CD4-positive, CD25-positive, alpha-beta regulatory T cell (primary cell): ENCODE data around the gene SLC12A7. TPM values are rescaled to one million over a fixed set of nuclear protein-coding genes. Genes with fewer than 3 reads are reported as not detected.

Source experiments
- ATAC-seq, 2 donors: fragments of 150-1000 bp; cut with Tn5 transposase; one replicate each; pipeline ENCODE4 v1.10.0; 2021; ENCODE audit warnings: low read depth in 2 of 2, moderate number of reproducible peaks in 2 of 2, moderate library complexity in 1 of 2
- DNase-seq, 3 donors: peaks; one replicate each; pipeline versions ENCODE4 v3.0.0 to v3.0.0-alpha.2; 2012 to 2022; ENCODE audit warnings: mixed read lengths in 1 of 3
- H3K27ac ChIP-seq: one replicate; pipeline ENCODE4 v1.7.0; 2013; ENCODE audit warnings: mild to moderate bottlenecking, low read length; ENCODE audit not compliant: insufficient read depth, poor library complexity, severe bottlenecking
- H3K27me3 ChIP-seq: one replicate; pipeline ENCODE4 v1.7.0; 2013; ENCODE audit warnings: low read length; ENCODE audit not compliant: control insufficient read depth, insufficient read depth
- H3K36me3 ChIP-seq: one replicate; pipeline ENCODE4 v1.7.0; 2013; ENCODE audit warnings: mild to moderate bottlenecking, low read length, moderate library complexity; ENCODE audit not compliant: control insufficient read depth, insufficient read depth
- H3K4me1 ChIP-seq: 2 replicates; pipeline ENCODE4 v1.7.0; 2013; ENCODE audit warnings: mild to moderate bottlenecking, low read length; ENCODE audit not compliant: insufficient read depth, control insufficient read depth, poor library complexity, severe bottlenecking
- H3K4me3 ChIP-seq: one replicate; pipeline ENCODE4 v1.7.0; 2013; ENCODE audit warnings: low read depth, mild to moderate bottlenecking, low read length, moderate library complexity
- H3K9me3 ChIP-seq, 2 experiments: 1 replicate in 1 of 2; 2 replicates in 1 of 2; pipeline ENCODE4 v1.7.0; 2013; ENCODE audit warnings: low read length in 2 of 2, mild to moderate bottlenecking in 1 of 2, moderate library complexity in 1 of 2; ENCODE audit not compliant: control insufficient read depth in 2 of 2
- H3K27ac Mint-ChIP-seq, 3 donors: one replicate each; pipeline ENCODE4 v1.8.0; 2020 to 2022; ENCODE audit warnings: mild to moderate bottlenecking in 3 of 3, mixed read lengths in 3 of 3, moderate library complexity in 2 of 3
- H3K27me3 Mint-ChIP-seq: one replicate; pipeline ENCODE4 v1.8.0; 2022; ENCODE audit warnings: mild to moderate bottlenecking, mixed read lengths
- H3K36me3 Mint-ChIP-seq: one replicate; pipeline ENCODE4 v1.8.0; 2020; ENCODE audit warnings: mixed read lengths
- H3K4me1 Mint-ChIP-seq, 4 donors: one replicate each; pipeline ENCODE4 v1.8.0; 2020 to 2022; ENCODE audit warnings: mixed read lengths in 4 of 4, mild to moderate bottlenecking in 1 of 4
- H3K4me3 Mint-ChIP-seq, 4 donors: one replicate each; pipeline ENCODE4 v1.8.0; 2020 to 2022; ENCODE audit warnings: mild to moderate bottlenecking in 4 of 4, mixed read lengths in 4 of 4, moderate library complexity in 3 of 4
- H3K9me3 Mint-ChIP-seq, 7 donors: one replicate each; pipeline ENCODE4 v1.8.0; 2020 to 2022; ENCODE audit warnings: mixed read lengths in 7 of 7, mild to moderate bottlenecking in 3 of 7, moderate library complexity in 2 of 7
- polyA plus RNA-seq, 4 donors: library from polyadenylated mRNA; unstranded; fragments of 300-500 nt; fragmentation: Illumina TruSeq; gene quantifications; one replicate each; pipeline ENCODE4 v1.2.3, GENCODE V29; 2021
- total RNA-seq: library from RNA; stranded (reverse); gene quantifications from one replicate; pipeline ENCODE4 v1.2.3, GENCODE V29; 2022

The SLC12A7 gene
- total and polyA plus RNA-seq, 5 donors from 2014 or later = 2.2 to 16.0 (median 7.0) TPM

DNA sequence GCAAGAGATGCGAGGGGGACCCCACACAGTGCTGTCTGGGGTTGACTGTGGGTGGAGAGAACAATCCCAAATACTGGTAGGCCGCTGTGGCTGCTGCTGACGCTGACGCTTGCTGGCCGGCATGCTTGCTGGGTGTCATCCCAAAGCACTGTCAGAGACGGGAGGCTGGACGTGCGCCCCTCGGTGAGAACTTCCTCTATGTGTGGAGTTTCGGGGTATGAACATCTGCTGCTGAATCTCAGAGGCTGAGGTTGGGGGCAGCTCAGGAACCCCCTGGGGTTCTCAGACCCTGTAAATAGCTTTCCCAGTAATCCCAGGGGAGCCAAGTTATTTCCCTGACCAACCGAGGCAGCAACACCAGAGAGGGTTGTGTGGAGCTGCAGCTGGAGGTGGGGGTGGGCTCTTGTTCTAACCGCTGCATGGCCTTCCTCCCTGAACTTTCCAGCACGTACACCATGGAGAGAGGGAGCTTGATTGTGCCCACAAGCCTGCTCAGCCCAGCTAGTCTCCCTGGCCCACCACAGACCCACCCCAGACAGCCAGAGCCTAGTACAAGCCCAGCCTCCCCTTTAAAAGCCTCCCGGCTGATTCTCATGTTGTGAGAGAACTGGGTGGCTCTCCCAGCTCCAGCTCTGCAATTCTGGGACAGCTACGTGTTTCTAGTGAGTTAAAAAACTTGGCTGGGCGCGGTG, 21.8 kb upstream of the SLC12A7 start:
- H3K27ac Mint-ChIP-seq = no peak overlapping the region
- H3K9me3 Mint-ChIP-seq = peaks cover 0 to 2% (median 0%) of the 10 kb centered on the region in 7 donors
- peak overlapping the region in 1 of 4 donors; percentile 15 for H3K4me3 Mint-ChIP-seq
- Histone ChIP-seq H3K27me3 (no peaks in the 10 kb centered on the region), H3K4me1 (no peaks in the 10 kb centered on the region), H3K4me3 (no peak overlapping the region), H3K36me3 (no peaks in the 10 kb centered on the region), H3K9me3 (no peaks in the 10 kb centered on the region), H3K27ac (no peak overlapping the region)
- H3K27me3 Mint-ChIP-seq = peaks cover 4% of the 10 kb centered on the region
- no peaks in the 10 kb centered on the region for H3K36me3 Mint-ChIP-seq
- DNase-seq = no peak
- no peak for ATAC-seq
- peaks cover 0 to 5% (median 0%) of the 10 kb centered on the region in 4 donors for H3K4me1 Mint-ChIP-seq

DNA sequence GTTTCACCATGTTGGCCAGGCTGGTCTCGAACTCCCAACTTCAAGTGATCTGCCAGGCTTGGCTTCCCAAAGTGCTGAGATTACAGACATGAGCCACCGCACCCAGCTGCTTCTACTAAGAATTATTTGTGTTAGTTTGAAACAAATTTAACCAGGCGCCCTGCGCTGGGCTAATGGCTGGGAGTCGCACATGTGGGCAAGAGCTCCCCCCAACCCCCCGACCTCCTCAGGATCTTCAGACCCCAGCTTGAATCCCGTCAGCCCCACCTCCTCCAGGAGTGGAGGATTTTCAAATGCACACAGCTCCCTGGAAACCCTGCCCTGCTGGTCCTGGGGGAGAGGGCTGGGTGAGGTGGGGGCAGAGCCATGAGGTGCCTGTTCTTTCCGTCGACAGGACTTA, 21.2 kb upstream of the SLC12A7 start:
- H3K27me3 Mint-ChIP-seq = peaks cover 4% of the 10 kb centered on the region
- no peaks in the 10 kb centered on the region for H3K36me3 ChIP-seq
- no peaks in the 10 kb centered on the region for H3K4me1 Mint-ChIP-seq
- no peak overlapping the region for H3K27ac ChIP-seq
- ATAC-seq (no peak), DNase-seq (no peak)
- no peak overlapping the region for H3K4me3 Mint-ChIP-seq
- no peaks in the 10 kb centered on the region for H3K36me3 Mint-ChIP-seq
- H3K9me3 Mint-ChIP-seq = peaks cover 0 to 2% (median 0%) of the 10 kb centered on the region in 7 donors
- H3K4me1 ChIP-seq = no peaks in the 10 kb centered on the region
- H3K27ac Mint-ChIP-seq = no peak overlapping the region
- H3K9me3 ChIP-seq = no peaks in the 10 kb centered on the region
- no peaks in the 10 kb centered on the region for H3K27me3 ChIP-seq
- H3K4me3 ChIP-seq = no peak overlapping the region

DNA sequence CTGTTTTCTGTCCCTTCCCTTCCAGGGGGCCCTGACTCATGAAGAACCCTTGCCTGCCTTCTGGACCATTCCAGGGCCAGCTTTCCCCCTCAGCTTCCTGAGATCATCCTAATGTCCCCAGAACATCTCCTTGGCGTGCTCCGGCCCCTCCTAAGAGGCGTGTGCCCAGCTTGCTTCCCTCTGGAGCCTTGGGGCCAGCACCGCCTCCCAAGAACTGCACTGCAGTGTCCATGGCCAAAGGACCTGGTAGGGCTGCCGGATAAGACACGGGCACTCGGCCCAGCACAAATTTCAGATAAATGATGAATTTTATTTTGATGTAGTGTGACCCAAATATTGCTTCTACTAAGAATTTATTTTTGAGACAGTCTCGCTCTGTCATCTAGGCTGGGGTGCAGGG, 20.7 kb upstream of the SLC12A7 start:
- Mint-ChIP-seq H3K36me3 (no peaks in the 10 kb centered on the region), H3K27me3 (peaks cover 4% of the 10 kb centered on the region), H3K27ac (no peak overlapping the region), H3K4me1 (no peaks in the 10 kb centered on the region), H3K9me3 (peaks cover 0 to 2% (median 0%) of the 10 kb centered on the region in 7 donors), H3K4me3 (no peak overlapping the region)
- Histone ChIP-seq H3K4me1 (no peaks in the 10 kb centered on the region), H3K36me3 (no peaks in the 10 kb centered on the region), H3K9me3 (no peaks in the 10 kb centered on the region), H3K4me3 (no peak overlapping the region), H3K27me3 (no peaks in the 10 kb centered on the region), H3K27ac (no peak overlapping the region)
- no peak for ATAC-seq
- no peak for DNase-seq

DNA sequence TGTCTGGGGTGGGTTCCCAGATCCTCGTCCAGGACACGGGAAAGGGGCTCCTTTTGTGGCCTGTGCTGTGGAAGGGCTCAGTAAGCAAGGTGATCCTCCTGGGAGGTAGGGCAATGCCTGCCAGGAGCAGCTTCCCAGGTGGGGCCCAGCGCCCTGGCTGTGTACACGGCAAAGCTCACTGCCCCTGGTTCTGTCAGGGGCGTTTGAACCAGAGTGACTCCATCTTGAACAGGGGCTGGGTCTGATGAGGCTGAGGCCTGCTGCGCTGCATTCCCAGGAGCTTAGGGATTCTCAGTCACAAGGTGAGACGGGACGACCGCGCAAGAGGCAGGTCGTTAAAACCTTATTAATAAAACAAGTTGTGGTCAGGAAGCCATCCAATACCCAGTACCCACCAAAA, 19.9 kb upstream of the SLC12A7 start:
- Histone ChIP-seq H3K27me3 (no peaks in the 10 kb centered on the region), H3K27ac (no peak overlapping the region), H3K36me3 (no peaks in the 10 kb centered on the region), H3K4me1 (no peaks in the 10 kb centered on the region), H3K4me3 (no peak overlapping the region), H3K9me3 (no peaks in the 10 kb centered on the region)
- Mint-ChIP-seq H3K4me3 (no peak overlapping the region), H3K9me3 (peaks cover 0 to 1% (median 0%) of the 10 kb centered on the region in 7 donors), H3K36me3 (no peaks in the 10 kb centered on the region), H3K27ac (no peak overlapping the region), H3K27me3 (peaks cover 5% of the 10 kb centered on the region), H3K4me1 (no peaks in the 10 kb centered on the region)
- ATAC-seq (no peak), DNase-seq (no peak)

DNA sequence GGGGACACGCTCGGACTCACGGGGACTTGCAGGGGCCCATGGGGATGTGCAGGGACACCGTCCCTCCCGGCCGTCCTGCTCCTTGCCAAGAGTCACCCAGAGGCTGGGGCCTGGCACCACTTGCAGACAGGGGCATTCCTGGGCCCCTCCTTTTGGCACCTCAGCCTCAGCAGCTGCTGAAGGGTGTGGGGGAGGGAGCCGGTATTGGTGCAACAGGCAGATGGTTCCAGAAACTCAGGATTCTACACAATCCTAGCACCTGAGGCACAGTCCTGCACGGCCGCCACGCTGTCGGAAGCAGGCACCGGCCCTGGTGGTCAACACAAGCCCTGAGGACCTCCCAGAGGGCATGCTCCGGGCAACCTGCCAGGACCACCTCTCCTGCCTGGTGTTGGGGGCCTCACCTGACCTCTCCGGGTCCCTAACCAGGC, 19.3 kb upstream of the SLC12A7 start:
- H3K27ac Mint-ChIP-seq = no peak overlapping the region
- no peak for DNase-seq
- no peak overlapping the region for H3K27ac ChIP-seq
- H3K4me1 ChIP-seq = no peaks in the 10 kb centered on the region
- H3K27me3 ChIP-seq = no peaks in the 10 kb centered on the region
- H3K36me3 Mint-ChIP-seq = no peaks in the 10 kb centered on the region
- H3K36me3 ChIP-seq = no peaks in the 10 kb centered on the region
- ATAC-seq = no peak
- no peaks in the 10 kb centered on the region for H3K4me1 Mint-ChIP-seq
- H3K9me3 Mint-ChIP-seq = no peaks in the 10 kb centered on the region
- H3K27me3 Mint-ChIP-seq = peaks cover 9% of the 10 kb centered on the region
- H3K9me3 ChIP-seq = no peaks in the 10 kb centered on the region
- H3K4me3 Mint-ChIP-seq = no peak overlapping the region
- H3K4me3 ChIP-seq = no peak overlapping the region

DNA sequence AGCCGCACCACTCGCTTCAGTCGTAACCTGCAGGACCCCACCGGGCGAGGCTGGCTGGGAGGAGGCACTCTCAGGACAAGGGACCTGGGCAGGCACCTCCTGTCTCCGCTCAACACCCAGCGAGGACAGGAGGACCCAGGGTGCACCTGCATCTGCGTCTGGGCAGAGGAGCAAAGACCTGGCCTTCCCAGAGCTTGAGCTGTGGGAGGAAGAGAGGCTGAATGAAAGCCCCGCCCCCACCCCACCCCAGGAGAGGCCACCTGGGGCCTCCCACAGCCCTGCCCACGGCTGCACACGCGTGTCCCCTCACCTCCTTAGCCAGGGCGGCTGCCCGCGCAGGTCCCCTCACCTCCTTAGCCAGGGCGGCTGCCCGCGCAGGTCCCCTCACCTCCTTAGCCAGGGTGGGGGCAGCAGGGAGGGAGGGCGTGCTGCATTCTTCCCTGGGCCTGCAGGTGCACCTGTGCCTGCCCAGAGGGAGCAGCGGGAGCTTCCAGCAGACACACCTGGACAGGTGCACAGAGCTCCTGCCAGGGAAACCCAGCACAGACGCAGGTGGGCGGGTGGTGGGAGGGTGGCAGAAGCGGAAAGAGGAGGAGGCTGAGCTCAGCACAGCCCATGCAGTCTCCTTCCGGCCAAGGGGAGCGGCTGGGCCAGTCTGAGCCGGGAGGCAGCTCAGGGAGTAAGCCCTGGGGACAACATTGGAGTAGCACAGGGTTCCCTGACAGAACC, 18.5 kb upstream of the SLC12A7 start:
- Histone ChIP-seq H3K4me3 (no peak overlapping the region), H3K27ac (no peak overlapping the region), H3K27me3 (no peaks in the 10 kb centered on the region), H3K4me1 (no peaks in the 10 kb centered on the region), H3K36me3 (no peaks in the 10 kb centered on the region), H3K9me3 (no peaks in the 10 kb centered on the region)
- Mint-ChIP-seq H3K36me3 (no peaks in the 10 kb centered on the region), H3K27ac (no peak overlapping the region), H3K27me3 (peaks cover 9% of the 10 kb centered on the region), H3K4me3 (no peak overlapping the region), H3K4me1 (no peaks in the 10 kb centered on the region), H3K9me3 (no peaks in the 10 kb centered on the region)
- DNase-seq (no peak), ATAC-seq (no peak)

DNA sequence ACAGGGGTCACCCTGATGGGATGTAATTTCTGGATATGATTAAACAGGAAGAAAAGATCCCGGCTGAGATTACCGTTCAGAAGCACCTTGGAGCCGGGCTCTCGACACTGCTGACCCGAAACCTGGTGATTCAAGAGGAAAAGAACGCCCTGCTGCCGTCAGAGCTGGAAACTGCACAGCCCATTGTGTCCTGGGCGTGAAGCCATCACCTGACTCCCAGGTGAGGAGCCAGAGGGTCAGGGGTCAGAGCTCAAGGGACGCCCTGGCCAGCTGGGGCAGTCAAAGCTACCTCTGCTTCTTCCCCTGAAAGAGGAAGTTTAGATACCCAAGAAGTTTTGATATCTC, 17.8 kb upstream of the SLC12A7 start:
- Mint-ChIP-seq H3K9me3 (no peaks in the 10 kb centered on the region), H3K27ac (no peak overlapping the region), H3K27me3 (peaks cover 9% of the 10 kb centered on the region), H3K36me3 (no peaks in the 10 kb centered on the region), H3K4me1 (no peaks in the 10 kb centered on the region), H3K4me3 (no peak overlapping the region)
- Histone ChIP-seq H3K27ac (no peak overlapping the region), H3K4me3 (no peak overlapping the region), H3K9me3 (no peaks in the 10 kb centered on the region), H3K4me1 (no peaks in the 10 kb centered on the region), H3K36me3 (no peaks in the 10 kb centered on the region), H3K27me3 (no peaks in the 10 kb centered on the region)
- DNase-seq = no peak
- no peak for ATAC-seq
